Stimulated activated CD8-positive, alpha-beta memory T cell treated with anti-CD3 and anti-CD28 coated beads, Interleukin-12 subunit alpha, Interleukin-12 subunit beta, amount 100 ng/mL, for 24 hours (primary cell): ENCODE measurements around the gene MTHFR.

Experiments
- DNase-seq: peaks from one replicate; pipeline ENCODE4 v3.0.0-alpha.2; 2020; ENCODE audit errors: extremely low read depth

The MTHFR gene

DNA sequence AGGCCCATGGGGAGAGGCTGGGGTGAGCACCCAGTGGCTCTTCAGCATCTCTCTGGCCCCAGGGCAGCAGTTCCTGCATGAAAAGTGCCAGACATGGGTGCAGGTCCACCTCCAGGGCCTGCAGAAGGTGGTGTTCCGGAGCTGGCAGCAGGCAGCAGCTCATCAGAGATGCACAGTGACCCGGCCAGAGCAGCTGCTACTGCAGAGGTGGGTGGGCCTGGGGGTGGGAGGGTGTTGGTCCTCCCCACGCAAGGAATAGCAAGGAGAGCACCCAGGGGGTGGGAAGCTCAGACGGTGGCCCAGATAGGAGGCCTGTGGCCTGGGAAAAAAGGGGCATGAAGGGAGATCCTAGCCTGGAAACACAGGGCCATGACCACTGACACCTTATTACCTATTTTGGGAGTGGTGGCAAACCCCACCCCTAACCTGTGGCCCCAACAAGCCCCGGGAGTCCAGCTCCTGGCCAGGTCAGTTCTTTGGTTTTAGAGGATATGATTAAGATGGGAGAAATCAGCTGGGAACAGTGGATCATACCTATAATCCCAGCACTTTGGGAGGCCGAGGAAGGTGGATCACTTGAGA, 23.5 kb downstream of the MTHFR start:
- no peak for DNase-seq

DNA sequence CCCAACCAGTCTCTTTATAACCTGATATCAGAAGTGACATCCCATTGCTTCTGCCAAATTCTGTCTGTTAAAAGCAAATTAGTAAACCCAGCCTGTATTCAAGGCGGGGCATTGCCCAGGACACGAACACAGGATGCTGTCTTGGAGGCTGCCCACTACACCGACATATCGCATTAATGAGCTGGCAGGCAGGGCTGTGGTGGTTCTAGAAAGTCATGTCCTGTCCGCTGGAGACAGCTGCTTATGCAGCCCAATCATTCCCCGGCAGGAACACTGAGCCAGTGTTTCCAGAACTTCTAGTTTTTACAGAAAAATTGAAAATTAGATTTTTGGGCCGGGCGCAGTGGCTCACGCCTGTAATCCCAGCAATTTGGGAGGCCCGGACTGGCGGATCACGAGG, 24.5 kb downstream of the MTHFR start:
- DNase-seq, result no peak

DNA sequence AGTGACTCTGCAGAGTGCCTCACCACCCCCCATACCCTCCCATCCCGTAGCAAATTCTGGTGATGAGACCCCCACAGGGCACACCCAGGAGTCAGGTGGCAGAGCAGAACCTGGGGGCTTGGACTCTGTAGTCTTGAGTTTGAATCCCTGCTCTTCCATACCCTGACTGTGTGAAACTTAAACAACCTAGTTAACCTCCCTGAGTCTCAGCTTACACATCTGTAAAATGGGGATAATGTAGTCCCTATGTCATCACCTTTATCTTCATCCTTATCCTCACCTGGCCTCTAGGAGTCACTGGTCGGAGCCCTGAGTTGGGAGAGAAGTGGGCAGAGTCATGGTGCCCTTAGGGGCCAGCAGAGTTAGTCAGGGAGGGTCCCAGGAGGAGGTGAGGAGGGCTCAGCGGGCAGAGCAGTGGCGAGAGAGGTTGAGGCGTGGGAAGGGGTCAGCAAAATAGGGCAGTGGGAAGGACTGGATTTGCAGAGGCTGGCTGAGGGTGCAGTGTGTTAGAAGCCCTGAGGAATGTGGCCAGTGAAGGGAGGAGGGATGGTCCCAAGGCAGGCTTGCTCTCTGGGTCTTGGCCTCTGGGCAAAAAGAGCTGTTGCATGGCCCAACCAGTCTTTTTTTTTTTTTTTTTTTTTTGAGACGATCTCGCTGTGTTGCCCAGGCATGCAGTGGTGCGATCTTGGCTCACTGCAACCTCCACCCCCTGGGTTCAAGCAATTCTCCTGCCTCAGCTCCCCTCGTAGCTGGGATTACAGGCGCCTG, 25.2 kb downstream of the MTHFR start:
- no peak for DNase-seq

DNA sequence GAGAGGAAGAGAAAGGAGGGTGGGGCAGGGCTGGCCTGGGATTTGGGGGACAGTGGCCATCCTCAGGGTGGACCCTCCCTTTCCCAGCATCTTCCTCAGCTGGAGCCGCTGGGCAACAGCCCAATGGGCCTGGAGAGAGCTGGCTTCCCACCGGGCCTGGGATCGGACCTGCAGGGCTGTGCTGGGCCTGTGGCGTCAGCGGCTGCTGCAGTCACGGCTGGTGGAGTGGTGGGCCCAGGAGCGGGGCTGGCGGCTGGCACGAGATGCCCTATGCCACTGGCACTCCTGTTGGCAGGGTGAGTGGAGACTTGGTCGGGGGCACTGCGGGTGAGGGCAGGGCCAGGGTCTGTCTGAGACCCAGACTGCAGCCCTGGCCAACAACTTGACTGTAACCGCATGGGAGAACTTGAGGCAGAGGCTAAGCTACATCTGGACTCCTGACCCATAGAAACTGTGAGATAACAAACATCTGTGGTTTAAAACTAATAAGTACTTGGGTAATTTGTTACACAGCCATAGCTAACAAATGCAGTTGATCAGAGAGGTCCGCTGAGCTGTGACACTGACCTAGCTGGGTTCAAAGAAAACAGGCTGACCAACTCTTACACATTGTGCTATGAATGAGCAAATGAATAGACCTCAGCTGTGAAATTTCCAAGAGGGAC, 25.9 kb downstream of the MTHFR start:
- DNase-seq, result no peak

DNA sequence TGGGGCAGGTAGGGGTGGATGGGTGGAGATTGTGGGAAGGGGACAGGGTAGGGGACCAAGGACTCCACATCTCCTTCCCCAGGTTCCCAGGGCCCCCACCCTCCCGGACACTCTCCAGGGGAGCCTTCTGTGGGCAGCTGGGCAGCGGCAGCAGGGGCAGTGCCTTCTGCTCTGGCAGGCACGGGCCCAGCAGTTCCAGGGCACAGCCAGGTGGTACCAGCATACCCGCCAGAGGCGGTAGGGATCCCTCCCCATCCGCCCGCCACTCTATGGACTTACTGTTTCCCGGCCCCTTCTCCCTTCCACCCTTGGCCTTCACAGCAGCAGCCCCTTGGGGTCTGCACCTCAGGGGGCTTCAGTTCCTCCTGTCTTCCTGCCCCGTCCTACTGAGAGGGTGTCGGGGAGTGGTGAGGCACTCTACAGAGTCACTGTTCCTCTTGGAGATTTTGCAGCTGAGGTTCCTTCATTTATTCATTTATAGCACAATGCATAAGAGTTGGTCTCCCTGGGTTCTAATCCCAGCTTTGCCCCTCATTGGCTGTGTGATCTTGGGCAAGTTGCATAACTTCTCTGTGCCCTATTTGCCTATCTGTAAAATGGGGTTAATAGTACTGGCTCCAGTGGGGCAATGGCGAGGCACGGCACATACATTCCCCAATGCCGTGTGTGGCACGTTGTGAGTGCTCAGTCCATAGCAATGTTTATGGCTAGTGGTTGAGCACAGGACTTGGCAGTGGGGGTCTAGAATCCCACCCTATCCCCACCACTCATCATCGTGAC, 26.7 kb downstream of the MTHFR start:
- DNase-seq, result no peak

DNA sequence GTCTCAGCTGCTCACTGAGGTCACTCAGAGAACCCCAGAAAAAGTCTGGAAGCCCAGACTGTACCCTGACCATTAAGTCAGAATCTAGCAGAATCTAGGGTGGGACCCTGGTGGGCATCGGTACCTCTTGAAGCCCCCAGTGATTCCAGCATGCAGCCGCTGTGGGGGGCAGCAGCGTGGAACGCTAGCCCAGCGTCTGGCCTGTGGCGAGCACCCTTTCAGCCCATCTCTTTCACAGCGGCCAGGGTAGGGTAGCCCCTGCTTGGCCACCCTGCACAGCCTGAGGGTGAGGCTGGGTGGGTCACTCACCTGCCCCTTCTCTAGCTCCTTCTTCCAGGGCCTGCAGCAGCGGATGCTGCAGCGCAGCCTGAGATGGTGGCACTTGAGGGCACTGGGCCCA, 27.4 kb downstream of the MTHFR start:
- DNase-seq, result no peak

DNA sequence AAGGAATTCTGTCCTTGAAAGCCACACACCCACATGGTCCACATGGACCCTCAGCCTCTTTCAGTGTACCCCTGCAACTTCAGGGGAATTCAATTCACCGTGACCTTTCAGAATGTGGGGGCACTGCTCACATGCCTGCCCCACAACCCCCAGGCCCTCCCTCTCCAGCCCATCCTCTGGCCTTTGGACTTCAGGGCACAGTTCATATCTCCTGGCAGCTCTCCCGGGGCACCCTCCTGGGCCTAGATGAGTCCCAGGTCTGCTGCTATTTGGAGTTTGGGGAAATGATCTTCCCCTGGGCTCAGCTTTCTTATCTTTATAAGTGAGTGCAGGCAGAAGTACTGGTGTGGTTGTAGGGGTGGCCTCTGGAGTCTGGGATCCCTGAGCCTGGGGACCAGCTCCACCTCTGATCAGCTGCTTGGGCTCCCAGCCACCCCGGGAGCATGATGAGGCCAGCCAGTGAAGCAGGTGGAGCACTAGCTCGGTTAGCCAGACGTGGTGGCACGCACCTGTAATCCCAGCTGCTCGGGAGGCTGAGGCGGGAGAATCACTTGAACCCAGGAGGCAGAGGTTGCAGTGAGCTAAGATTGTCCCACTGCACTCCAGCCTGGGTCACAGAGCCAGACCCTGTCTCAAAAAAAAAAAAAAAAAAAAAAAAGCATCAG, 28.0 kb downstream of the MTHFR start:
- DNase-seq, result no peak

DNA sequence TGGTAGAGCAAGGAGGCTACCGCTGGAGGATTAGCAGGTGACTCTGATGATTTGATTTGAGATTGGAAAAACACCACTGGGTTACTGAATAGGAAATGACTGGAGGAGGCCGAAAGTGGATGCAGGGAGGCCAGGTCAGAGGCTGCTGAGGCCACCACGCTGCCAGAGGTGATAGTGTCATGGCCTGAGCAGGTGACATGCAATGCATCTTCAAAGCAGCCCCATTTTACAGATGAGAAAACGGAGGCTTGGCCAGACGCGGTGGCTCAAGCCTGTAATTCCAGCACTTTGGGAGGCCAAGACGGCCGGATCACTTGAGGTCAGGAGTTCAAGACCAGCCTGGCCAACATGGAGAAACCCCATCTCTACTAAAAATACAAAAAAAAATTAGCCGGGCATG, 31.0 kb downstream of the MTHFR start:
- DNase-seq, result no peak

DNA sequence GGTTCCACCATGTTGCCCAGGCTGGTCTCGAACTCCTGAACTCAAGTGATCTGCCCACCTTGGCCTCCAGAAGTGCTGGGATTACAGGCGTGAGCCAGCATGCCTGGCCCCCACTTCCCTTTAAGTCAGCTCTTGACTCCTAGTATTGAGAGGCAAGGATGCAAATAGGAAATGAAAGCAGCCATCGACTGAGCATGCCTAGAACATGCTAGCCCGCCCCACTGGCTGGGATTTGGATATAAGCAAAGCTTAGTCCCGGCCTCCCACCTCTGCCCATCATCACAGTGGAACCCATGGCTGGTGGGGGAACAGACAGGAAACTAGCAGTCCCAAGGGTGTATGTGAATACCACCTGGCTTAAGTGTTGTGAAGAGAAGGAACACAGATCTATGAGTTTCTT, 33.3 kb downstream of the MTHFR start:
- DNase-seq, result no peak

DNA sequence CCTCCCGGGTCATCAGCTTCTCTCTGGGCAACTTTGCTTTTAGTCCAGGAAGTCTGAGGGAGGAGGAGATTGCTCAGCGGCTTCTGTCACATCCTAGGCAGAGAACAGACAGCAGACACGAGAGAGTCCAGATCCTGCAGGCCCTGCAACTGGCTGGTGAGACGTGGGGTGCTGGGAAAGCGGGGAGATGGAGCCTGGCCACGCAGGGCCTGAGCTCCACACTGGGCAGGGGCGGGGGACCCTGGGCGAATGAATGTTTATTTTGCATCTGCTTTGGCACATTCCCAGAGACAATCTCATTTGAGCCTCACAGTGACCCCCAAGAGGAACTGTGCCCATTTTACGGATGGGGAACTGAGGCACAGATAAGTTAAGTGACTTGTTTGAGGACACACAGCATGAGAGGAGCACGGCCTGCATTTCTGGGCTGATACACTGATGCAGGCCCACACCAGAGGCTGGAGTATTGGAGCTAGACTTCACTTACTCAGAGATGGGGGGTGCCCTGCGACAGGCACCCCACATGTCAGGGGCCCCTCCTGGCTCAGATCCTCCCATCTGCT, 34.2 kb downstream of the MTHFR start:
- DNase-seq, result no peak

DNA sequence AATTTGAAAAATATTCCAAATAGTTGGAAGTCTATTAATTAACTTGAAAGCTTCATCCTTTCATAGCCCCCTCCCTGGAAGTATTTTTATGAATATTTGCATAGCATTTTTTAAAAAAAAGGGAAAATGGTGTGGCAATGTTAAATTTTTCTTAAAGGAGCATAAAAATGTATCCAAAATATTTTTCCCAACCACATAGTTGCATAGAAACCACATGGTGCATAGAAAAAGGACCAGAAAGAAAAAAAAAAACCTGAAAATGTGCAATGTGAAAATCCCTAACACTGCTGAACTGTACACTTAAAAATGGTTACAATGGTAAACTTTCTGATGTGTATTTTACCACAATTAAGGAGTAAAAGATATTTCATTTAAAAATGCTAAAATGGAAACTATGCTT, 35.8 kb downstream of the MTHFR start:
- DNase-seq, result no peak

DNA sequence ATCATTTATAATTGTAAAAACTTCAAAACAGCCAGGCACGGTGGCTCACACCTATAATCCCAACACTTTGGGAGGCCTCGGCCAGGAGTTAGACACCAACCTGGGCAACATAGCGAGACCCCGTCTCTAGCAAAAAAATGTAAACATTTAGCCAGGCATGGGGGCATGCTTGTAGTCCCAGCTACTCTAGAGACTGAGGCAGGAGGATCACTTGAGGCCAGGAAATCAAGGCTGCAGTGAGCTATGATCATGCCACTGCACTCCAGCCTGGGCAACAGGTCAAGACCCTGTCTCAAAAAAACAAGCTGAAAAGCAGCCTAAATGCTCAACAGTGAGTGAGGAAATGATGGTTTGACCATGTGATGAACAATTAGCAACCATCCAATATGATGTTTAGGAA, 36.5 kb downstream of the MTHFR start:
- no peak for DNase-seq

DNA sequence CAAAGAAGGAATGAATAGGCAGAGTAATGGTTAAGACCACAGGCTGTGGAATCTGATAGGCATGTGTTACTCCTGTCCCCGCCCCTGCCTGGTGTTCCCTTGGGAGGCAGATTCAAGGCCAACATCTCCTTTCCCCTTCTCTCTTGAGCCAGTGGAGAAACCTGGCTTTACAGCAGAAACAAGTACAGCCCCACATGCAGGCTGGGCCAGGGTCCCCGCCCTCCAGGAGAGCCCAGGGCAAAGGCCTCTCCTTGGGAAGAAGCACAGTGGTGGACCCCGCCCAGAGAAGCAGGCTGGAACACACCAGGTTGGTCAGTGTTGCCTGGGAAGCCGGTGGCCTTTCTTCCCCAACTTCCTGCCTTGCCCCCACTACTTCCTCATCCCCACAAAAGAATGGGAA, 36.9 kb downstream of the MTHFR start:
- no peak for DNase-seq

DNA sequence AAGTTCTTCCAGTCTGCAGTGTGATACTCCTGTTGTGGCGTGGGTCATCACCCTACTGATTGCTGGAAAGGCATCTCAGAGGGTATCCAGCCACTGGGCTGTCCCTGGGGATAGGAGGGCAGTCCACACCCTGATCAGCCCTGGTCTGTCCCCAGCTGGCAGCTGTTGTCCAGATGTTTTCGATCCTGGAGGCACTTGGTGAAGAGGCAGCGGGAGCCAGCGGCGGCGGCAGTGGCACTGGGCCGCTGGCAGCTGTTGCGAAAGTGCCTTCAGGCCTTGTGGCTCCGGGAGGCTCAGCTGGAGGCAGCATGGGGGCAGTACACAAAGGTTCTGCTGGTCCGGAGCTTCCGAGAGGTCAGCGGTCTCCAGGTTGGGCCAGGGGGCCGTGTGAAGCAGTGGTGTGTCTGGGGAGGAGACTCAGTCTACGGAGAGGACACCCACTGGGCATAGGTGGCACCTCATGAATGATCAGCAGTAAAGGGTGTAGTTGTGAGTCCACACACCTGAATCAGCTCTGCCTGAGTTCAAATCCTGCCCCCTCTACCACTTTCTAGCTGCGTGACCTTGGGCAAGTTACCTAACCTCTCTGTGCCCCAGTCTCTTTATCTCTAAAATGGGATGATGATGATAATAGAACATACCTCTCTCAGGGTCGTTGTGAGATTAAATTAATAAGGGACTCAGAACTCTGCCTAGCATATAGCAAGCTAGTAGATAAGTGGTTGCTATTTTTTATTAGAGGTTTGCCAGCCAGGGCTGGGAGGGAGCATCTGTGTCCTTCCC, 37.7 kb downstream of the MTHFR start:
- no peak for DNase-seq

DNA sequence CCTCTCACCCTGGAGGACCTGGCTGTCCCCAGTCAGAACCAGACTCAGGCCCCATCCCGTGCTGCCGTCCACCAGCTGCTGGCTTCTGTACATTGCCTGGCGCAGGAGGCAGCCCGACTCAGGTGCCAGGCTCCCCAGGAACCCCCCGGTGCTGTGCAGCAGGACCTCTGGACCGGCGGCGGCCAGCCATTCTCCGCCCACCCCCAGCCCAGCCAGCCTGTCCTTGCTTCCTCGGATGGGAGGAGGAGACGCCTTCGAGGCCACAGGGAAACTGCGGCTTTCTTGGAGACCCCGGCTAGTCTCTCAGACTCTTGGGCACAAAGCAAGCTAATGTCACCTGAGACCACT, 39.4 kb downstream of the MTHFR start:
- no peak for DNase-seq

DNA sequence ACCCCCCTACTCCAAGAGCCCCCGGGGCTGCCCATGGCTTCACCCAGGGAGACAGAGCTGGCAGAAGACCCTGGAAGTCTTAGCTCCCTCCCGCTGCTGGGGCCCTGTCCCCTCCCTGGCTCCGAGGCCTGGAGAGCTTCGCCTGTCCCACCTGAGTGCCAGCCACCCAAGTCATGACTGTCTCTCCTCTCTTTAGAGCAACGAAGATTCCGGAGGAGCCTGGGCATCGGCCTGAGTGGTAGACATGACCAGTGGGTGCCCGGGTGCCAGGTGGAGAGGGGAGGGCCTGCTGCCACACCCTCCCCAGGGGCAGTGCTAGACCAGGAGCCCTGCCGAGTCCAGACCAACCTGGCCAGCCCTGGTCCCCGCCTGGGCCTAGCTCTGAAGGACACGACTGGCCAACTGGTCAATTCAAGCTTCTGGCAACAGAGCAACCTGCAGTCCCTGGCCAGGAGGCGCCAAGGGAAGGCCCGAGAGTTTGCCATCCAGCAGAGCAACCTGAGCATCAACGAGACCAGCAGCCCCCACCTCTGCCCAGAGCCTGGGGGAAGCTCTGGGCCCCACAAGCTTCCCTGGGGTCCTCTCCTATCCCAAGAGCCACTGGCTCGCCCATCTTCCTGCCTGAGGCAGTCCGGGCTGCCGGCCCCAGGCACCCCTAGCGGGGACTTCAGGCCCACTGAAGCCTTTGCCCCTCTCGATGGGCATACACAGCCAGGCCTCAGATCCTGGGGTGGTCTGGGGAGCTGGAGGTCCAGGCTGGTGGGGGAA, 39.9 kb downstream of the MTHFR start:
- DNase-seq, result no peak

DNA sequence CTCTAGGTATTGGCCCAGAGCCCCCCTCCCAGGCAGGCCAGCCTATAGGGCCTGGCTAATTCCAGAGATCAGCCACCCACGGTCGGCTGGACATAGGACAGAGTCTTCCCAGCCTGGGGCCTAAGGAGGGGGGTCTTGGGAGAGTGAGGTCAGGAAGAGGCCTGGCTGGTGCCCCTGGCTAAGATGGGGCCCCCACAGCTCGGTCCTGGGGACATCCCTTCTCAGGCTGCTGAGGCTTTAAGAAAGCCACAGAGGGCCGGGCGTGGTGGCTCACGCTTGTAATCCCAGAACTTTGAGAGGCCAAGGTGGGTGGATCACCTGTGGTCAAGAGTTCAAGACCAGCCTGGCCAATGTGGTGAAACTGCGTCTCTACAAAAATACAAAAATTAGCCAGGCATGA, 41.2 kb downstream of the MTHFR start:
- no peak for DNase-seq

DNA sequence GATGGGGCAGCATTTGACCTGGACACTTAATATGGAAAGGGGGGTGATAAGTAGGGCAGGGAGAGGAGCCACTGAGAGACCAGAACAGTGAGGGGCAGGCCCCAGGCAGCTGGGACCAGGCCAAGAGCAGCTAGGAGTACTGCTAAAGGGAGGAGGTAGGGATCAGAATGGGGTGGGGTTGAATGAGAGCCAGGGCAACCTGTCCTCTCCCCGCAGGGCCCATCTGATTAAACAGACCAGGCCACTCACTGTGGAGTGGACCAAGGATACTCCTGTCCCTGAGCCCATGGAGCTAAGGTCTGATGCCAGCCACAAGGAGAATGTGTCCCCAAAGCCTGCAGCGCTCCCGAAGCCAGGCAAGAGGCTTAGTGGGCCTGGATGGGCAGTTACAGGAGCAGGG, 41.6 kb downstream of the MTHFR start:
- DNase-seq, result no peak

DNA sequence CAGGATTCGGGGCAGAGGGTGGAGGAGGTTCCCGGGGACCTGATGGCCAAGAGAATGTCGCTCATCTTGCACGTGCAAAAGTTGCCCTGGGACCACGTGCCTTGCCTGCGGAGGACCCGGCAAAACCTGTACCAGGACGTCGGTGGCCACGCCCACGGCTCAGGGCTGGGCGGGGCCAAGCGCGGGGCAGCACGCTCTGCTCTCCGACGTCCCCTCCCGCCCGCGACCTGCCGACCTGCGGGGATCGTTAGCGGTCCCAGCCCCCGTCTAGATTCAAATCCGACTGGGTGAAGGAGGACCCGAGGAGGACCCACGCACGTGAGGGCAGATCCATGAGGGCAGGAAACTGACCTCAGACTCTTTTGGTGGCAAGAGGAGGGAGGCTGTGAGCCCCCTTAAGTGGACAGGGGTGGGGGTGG, 43.8 kb downstream of the MTHFR start, which contains the start of gene C1orf167:
Gene C1orf167, plus strand, starts transcription at position 206 of the 419 bp plus-strand sequence. CDS start 2,208 bp downstream, outside the sequence.
- DNase-seq, result no peak

DNA sequence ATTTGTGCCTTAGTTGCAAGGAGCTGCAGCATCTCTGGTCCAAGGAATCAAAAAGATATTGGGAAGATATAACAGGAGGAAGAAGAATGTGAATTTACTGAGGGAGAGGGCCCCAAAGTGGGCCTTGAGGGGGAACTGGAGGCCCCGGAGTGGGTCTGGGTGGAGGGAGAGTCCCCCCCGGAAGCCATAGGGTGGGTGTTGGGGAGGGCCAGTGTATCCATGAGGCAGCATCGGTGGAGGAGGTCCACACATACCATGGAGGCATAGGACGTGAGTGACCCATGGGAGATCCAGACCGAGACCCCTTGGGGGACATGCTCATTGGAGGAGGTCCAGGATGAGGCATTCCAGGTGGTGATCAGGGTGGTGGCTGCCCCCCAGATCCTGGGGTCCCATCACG, 44.5 kb downstream of the MTHFR start:
- DNase-seq, result no peak
